ENCODE data around the gene FAM193A.
"Not testable (repeated sequence)": the region's sequence is repeated elsewhere in the genome, so short reads cannot be mapped to it uniquely, and the experiment has no call there.

Gene FAM193A

GRCh38 chr4:2671267-2671895, 134.9 kb downstream of the FAM193A start:
- H3K4me3 ChIP-seq (ENCODE audit: control insufficient read depth, low read depth, low read length), result no peak overlapping the region
- no peak for DNase-seq (ENCODE audit: low read depth)
- no peak for TF ChIP-seq CTCF (IDR thresholded peaks at IDR 0.05; ENCODE audit: control insufficient read depth, insufficient read depth, low read depth, low read length, missing control alignments)

GRCh38 chr4:2672082-2672481, 135.6 kb downstream of the FAM193A start:
- TF ChIP-seq CTCF (IDR thresholded peaks at IDR 0.05; ENCODE audit: control insufficient read depth, insufficient read depth, low read depth, low read length, missing control alignments), result no peak
- no peak for DNase-seq (ENCODE audit: low read depth)
- no peak overlapping the region for H3K4me3 ChIP-seq (ENCODE audit: control insufficient read depth, low read depth, low read length)

DNA sequence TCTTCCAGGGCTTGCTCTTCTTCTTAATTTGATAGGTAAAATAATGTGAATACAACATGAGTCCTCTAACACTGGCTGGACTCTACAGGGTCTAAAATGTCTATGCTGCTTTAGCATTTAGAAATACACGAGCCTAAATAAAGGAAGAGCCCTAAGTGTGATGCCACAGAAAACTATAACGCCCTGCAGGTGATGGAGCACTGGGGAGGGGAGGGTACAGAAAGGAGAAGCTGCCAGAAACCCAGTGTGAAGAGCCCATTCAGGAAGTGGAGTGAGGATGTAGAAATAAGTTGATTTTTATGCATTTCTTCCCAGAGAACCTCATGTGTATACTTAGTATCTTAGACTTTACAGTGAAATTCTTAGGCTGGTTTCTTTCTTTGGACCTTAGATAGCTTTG, 136.3 kb downstream of the FAM193A start:
- TF ChIP-seq CTCF (IDR thresholded peaks at IDR 0.05; ENCODE audit: control insufficient read depth, insufficient read depth, low read depth, low read length, missing control alignments), result no peak
- DNase-seq (ENCODE audit: low read depth), result no peak
- H3K4me3 ChIP-seq (ENCODE audit: control insufficient read depth, low read depth, low read length), result no peak overlapping the region

- peak; percentile 32 for TF ChIP-seq CTCF (IDR thresholded peaks at IDR 0.05; ENCODE audit: control insufficient read depth, insufficient read depth, low read depth, low read length, missing control alignments)
- DNase-seq (ENCODE audit: low read depth), result no peak
- H3K4me3 ChIP-seq (ENCODE audit: control insufficient read depth, low read depth, low read length), result no peak overlapping the region
Measured at GRCh38 chr4:2673157-2673556, 136.7 kb downstream of the FAM193A start.

DNA sequence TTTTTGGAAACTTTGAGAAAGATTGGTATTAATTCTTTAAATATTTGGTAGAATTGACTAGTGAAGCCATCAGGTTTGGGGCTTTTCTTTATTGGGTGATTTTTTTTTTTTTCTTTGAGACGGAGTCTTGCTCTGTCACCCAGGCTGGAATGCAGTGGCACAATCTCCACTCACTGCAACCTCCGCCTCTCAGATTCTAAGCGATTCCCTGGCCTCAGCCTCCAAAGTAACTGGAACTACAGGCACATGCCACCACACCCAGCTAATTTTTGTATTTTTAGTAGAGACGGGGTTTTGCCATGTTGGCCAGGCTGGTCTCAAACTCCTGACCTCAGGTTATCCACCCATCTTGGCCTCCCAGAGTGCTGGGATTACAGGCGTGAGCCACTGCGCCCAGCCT, 143.3 kb downstream of the FAM193A start:
- H3K4me3 ChIP-seq (ENCODE audit: control insufficient read depth, low read depth, low read length); DNase-seq (ENCODE audit: low read depth): not testable (repeated sequence)

GRCh38 chr4:2684486-2684885, 148.0 kb downstream of the FAM193A start:
- no peak overlapping the region for H3K4me3 ChIP-seq (ENCODE audit: control insufficient read depth, low read depth, low read length)
- TF ChIP-seq CTCF (IDR thresholded peaks at IDR 0.05; ENCODE audit: control insufficient read depth, insufficient read depth, low read depth, low read length, missing control alignments), result no peak
- DNase-seq (ENCODE audit: low read depth), result no peak

GRCh38 chr4:2685541-2685940, 149.1 kb downstream of the FAM193A start:
- TF ChIP-seq CTCF (IDR thresholded peaks at IDR 0.05; ENCODE audit: control insufficient read depth, insufficient read depth, low read depth, low read length, missing control alignments), result no peak
- DNase-seq (ENCODE audit: low read depth), result no peak
- H3K4me3 ChIP-seq (ENCODE audit: control insufficient read depth, low read depth, low read length), result no peak overlapping the region

Measured in AG09309 (cell line).